GM18502 (cell line): ENCODE results near the gene VMO1.
A peak's percentile ranks its signal among the peaks of the same experiment; 100 is the strongest.

Experiments
- ATAC-seq: cut with Tn5 transposase; IDR thresholded peaks from one replicate; pipeline ENCODE4 v1.9.1; 2021; ENCODE audit warnings: mild to moderate bottlenecking; ENCODE audit not compliant: unreplicated experiment, poor library complexity

The VMO1 gene

DNA sequence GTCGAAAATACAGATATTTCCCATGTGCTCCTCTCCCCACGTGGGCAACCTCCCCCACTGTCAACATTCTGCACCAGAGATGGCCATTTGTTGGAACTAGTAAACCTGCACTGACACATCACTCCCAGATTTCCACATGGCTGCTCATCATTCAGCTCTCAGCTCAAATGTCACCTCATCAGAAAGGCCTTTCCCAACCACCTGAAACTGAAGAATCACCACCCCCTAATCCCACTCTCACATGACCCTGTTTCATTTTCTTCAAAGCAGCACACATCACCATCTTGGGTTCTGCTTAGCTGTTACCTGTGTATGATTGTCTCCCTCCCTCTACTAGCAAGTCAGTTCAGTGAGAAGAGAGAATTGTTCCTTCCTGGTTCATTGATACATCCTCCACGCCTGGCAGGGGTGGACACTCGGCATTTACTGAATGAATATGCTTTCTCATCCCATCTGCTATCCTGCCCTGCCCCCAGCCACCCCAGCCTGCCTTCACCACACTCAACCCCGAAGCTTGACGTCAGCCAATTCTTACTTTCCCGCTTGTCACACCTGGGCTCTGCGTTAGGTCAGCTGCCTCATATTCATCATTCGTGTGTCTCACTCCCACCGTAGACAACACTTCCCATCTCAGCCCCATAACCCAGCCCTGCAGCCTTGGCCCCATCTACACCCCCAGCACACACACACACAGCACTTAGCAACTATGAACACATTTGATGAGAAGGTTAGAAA lies 14.5 kb upstream of the VMO1 start:
- ATAC-seq = no peak

DNA sequence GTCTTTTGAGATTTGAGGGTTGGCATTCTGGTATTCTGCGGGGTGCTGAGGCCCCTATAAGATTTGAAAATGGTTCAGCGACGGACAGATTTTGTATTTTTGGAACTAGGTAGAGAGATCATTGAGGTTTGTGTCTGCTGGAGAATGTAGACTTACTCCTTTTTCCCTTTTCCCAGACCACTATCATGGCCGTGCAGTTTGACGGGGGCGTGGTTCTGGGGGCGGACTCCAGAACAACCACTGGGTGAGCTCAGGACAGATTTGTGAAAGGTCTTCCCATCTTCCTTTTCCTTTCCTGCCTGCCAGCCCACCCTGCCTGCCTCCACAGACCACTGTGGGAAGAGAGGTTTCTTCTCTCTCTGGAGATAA lies 10.4 kb upstream of the VMO1 start:
- no peak for ATAC-seq

DNA sequence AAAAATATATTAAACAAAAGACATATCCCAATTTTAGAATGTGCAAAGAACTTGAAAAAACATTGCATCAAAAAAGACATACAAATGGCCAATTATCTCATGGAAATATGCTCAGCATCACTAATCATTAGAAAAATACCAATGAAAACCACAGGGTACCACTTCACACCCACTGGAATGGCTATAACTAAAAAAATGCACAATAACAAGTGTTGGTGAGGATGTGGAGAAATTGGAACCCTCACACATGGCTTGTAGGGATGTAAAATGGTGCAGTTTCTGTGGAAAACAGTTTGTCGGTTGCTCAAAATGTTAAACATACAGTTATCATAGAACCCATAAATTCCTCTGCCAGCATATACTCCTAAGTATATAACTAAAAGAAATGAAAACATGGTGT lies 9.0 kb upstream of the VMO1 start:
- no peak for ATAC-seq

DNA sequence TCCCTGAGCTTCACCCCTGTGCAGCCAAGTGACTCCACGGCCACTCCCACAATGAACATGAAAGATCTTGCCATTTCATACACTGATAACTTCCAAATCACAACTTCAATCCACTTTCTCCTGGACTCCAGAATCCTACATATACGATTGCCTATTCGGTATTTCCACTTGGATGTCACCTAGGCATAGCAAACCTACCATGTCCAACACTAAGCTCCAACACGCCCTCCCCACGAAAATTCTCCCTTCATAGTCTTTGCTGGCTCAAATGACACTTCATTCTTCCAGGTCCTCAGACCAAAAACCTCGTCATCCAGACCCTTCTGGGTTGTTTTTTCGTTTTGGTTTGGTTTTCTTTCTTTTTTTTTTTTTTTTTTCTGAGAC lies 4.5 kb upstream of the VMO1 start:
- ATAC-seq = no peak

DNA sequence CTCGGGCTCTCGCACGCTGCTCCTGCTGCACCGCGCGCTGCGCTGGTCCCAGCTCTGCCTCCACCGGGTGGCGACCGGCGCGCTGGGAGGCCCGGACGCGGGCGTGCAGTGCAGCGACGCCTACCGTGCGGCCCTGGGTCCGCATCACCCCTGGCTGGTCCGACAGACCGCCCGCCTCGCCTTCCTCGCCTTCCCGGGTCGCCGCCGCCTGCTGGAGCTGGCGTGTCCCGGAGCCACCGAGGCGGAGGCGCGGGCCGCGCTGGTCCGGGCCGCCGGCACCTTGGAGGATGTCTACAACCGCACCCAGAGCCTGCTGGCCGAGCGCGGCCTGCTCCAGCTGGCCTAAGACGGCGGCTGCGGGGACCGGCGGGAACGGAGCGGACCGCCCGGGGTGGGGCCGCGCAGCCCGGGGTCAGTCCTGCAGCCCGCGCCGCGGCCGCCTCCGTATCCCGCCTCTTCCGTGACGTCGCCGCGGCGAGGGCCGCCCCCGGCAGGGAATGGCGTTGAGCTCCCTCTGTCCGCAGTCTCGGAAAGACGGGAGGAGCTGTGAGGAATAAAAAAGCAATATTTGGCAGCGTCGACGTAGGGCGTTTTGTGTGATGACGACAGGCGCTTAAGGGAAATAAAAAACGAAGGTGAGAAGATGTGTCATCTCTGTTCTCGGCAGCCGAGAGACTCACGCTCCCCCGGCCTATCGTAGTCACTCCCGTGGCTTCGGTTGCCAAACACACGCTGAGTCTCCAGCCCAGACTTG lies 4.0 kb upstream of the VMO1 start:
- ATAC-seq = peak; percentile 88

DNA sequence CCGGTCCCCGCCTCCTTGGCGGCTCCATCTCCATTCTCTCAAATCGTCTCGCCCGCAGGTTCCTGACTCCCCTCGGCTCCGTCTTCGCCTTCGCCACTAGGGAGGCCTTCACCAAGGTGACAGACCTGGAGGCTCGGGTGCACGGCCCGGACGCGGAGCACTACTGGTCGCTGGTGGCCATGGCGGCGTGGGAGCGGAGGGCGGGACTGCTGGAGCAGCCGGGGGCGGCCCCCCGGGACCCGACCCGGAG lies 3.5 kb upstream of the VMO1 start:
- ATAC-seq = no peak

DNA sequence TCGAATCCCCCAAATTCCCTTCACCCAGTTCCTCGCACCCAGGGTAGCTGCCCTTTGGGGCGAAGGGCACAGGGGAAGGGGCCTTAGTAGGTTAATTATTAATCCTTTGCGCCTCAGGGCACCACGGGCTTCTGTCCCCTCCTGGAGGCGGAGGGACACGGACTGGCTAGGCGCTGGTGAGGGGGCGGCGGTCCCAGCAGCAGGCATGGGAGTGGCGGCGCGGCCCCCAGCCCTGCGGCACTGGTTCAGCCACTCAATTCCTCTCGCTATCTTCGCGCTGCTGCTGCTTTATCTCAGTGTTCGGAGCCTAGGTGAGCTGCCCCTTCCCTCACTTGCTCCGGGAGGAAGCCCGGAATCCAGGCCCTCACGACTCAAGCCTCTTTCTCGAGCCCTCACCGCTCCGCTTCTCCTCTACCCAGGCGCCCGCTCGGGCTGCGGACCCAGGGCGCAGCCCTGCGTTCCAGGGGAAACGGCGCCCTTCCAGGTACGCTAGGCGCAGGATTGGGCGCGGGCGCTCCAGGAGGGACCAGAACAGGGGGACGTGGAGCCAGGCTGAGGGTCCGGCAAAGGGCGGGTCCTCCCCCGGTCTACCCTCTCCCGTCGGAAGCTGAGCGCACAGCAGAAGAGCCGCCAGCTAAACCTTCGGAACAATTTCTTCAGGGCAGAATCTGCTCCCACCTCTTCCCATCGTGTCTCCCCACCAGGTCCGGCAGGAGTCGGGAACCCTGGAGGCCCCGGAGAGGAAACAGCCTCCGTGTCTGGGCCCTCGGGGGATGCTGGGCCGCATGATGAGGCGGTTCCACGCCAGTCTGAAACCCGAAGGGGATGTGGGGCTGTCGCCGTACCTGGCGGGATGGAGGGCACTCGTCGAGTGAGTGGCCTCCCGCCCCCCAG lies 2.9 kb upstream of the VMO1 start, which contains the start of gene GLTPD2:
TSS of gene GLTPD2 (plus strand) at position 158 of the 894 bp plus-strand sequence. CDS start at position 206, 48 bp downstream.
- no peak for ATAC-seq

DNA sequence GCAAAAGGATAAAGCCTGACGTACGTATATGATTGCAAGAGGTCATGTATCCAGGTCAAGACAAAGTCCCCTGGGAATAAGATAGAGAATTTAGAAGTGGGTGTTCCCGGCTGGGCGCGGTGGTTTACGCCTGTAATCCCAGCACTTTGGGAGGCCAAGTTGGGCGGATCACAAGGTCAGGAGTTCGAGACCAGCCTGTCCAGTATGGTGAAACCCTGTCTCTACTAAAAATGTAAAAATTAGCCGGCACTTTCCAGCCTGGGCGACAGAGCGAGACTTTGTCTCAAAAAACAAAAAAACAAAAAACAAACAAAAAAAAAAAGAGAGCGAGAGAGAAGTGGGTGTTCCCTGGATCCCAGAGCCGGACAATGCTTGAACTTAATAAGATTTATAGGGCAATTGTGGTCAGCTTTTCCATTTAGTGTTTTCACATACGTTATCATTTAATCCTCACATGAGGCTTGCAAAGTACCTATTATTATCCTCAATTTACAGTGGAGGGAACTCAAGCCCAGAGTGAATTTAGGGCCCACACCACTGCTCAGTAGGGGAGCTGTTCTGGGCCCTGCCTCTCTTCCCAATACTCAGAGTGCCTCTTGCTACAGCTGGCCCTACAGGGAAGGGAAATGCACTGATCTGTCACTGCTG lies 2.1 kb upstream of the VMO1 start:
- no peak for ATAC-seq

DNA sequence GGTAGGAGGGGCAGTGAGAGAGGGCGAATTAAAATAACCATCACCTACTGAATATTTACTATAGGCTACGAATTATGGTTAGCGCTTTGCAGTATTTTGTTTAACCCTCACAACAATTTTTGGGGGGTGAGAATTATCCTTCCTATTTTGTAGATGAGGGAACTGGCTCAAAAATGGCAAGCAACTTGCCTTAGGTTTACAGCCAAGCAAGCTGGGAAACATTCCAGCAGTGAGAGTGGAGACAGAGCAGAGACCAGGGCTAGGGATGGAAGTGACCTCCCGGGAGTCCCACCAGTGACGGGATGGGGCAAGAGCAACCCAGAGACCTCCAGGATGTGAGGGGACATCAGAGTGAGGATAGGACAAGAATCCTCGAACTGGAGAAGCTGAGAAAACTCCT lies 352 bp upstream of the VMO1 start:
- no peak for ATAC-seq

DNA sequence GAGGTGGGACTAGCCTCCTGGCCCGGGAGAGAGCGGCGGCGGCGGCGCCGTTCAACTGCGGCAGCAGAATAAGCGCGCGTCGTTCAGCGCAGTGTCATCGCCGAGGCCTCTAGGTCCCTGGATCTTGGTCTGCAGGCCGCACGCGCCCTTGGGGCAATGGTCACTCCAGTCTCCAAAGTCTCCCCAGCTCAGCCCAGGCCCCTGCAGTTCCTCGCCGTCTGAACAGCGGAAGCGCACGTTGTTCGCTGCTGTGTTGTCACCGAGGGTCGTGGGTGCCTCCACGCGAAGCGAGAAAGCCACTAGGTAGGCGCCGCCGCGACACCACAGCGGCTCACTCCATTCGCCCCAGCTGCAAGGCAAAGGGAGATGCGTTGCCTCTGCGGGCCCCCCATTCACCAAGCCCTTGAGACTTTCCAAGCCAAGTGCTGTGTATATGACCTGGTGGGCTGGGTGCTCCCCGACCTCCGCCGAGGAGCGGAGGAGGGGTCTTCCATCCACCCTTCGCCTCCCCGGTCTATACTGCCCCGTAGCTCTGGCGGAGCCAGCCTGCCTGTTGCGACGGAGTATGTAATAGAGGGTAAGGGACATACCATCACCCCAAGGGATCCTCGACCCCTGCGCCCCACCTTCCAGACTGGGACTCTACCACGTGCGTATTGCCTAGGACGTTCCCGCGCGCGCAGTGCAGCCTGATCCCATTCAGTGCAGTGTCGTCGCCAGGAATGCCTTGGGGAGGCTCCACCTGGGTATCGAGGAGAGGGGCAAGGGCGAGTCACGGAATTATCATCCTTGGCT lies 656 bp downstream of the VMO1 start:
- ATAC-seq = no peak

DNA sequence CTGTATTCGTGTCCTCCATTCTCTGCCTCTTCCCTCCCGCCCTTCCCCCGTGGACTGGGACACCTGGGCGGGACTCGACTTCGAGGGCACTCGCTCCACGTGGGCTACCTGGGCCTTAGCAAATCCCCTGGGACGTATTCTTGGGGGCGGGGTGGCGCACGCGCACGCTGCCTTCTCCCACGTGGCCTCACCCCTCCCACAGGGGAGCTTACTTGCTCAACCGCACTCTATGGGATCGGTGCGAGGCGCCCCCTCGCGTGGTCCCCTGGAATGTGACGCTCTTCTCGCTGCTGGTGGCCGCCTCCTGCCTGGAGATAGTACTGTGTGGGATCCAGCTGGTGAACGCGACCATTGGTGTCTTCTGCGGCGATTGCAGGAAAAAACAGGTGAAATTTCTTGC lies 3.5 kb downstream of the VMO1 start:
- no peak for ATAC-seq

DNA sequence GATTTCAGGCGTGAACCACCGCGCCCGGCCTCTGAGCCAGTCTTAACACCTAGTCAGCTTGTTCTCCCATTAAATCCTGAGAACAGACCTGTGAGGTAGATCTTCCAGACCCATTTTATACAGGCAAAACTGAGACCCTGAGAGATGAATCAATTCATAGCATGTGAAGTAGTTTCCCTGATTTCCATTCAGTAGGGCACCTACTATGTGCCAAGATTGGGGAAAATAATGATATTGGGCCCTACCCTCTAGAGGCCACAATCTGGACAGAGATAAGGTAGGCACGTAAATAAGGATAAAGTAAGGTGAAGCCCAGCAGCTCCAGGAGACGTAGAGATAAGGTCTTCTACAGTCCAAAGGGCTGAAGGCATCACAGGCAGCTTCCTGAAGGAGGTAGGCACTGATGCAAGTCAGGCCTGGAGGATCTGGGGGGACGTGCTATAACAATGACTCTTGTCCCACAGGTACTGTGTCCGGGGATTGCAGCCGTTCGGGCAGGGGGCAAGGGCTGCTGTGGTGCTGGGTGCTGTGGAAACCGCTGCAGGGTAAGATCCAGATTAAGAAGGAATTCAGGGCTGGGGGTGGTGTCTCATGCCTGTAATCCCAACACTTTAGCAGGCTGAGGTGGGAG lies 5.7 kb downstream of the VMO1 start:
- no peak for ATAC-seq

DNA sequence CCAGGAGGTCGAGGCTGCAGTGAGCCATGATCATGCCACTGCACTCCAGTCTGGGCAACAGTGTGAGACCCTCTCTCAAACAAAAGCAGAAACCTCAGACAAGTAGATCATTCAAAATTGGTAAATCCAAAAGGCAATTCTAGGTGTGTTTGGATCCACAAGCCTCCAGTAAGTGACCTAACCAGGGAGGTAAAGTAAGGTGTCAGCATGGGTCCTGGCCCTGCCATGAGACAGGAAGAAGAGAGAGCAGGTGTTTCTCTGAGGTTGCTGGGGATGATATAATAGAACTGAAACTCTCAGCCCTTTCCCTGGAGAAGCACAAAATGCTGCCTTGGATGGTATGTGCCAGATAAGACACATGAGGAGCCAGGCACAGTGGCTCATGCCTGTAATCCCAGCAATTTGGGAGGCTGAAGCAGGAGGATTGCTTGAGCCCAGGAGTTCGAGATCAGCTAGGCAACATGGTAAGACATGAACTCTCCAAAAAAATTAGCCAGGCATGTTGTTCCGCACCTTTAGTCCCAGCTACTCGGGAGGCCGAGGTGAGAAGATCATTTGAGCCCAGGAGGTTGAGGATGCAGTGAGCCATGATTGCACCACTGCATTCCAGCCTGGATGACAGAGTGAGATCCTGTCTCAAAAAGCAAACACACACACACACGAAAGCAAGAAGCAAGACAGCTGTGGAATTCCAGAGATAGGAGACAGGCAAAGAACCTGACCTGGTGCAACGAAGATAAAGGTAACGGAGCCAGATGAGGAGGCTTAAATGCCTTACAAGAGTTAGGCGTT lies 8.0 kb downstream of the VMO1 start:
- no peak for ATAC-seq

DNA sequence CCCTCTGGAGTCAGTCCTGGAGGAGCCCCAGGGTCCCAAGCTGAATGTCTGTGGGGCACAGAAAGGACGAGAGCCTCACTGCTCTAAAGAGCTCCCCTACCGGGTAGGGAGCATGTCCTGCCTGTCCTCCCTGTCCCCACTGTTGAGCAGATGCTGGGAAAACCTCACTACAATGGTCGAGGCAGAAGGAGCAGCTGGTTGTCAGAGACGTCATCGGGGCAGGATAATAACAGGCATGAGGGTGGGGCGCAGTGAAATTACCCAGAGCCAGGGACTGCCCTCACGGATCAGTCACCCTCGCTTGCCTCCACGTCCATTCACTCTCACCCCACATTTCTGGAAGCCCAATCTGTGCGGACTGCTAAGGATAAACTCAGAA lies 13.9 kb downstream of the VMO1 start:
- ATAC-seq = no peak

DNA sequence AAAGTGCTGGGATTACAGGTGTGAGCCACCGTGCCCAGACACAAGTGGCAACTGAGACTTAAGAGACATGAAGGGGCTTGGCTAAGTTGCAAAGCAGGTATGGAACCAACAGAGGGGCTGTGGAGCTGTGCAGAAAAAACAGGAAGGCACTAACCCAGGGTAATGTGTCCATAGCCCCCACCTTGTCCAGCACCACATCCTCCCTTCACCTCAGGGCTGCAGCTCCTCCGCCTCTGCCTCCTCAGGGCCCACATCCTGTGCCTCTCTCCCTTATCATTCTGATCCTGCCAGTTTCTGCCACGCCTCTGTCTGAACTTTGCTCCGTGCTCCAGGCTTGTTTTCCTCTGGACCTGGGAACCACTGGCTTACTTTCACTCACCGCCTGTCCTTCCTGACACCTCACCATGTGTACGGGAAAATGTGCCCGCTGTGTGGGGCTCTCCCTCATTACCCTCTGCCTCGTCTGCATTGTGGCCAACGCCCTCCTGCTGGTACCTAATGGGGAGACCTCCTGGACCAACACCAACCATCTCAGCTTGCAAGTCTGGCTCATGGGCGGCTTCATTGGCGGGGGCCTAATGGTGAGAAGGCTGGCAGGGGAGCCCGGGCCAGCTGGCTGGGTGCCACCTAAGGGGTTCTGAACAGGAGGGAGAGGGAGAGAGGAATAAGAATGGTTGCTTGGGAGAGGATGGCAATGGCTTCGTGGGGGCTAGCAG lies 14.5 kb downstream of the VMO1 start, which contains the start of gene TM4SF5:
TSS of gene TM4SF5 (plus strand) at position 368 of the 716 bp plus-strand sequence. CDS start at position 405, 37 bp downstream.
- no peak for ATAC-seq

DNA sequence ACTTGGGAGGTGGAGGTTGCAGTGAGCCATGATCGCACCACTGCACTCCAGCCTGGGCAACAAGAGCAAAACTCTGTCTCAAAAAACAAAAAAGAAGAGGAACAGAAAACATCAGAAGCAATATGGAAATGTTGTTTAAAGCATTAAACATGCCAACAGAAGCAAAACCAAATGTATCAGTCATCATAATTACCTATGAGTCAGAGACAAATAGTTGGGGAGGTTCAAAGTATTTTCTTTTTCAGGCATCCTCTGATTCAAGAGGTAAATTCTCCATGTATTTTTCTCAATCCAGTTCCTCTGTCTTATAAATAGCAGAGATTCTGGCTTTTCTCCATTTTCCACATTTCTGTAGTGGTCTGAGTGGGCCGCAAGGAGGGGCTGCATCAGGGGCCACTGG lies 16.5 kb downstream of the VMO1 start:
- no peak for ATAC-seq

DNA sequence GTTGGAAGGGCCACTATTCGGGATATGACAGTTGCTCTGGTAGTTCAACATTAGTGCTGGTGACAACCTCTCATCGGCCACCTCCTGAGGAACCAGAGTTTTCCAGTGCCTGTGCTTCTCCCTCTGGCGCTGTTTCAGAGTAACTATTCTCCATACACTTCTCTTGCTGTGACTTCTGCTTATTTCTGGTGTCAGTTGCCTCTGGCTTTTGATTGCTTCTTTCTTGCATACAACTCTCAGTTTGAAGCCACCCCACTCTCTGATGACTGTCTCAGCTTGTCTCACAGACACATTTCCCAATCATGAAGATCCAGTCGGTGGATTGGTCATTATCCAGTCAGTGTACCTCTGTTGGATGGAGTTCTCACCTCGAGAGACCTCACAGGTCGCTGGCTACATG lies 17.9 kb downstream of the VMO1 start:
- no peak for ATAC-seq

DNA sequence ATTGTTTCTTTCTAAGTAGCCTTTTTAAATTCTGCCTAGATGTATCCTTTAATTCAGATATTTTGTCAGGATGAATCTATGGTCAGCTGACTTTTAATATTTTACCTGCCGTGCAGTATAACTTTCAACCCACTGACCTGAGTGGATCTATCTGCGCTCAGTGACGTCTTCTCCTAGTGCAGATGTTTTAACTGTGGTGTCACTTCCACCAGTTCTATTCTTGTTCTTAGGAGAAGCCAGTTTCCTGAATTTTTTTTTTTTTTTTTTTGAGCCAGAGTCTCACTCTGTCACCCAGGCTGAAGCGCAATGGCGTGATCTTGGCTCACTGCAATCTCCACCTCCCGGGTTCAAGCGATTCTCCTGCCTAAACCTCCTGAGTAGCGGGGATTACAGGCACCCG lies 19.4 kb downstream of the VMO1 start:
- ATAC-seq = no peak
